HG03439 (cell line): Measurements from ENCODE around the gene CACNA1C.

Experiments
- ATAC-seq: cut with Tn5 transposase; IDR thresholded peaks from one replicate; pipeline ENCODE4 v1.9.1; 2021; ENCODE audit warnings: mild to moderate bottlenecking, moderate library complexity; ENCODE audit not compliant: unreplicated experiment

The CACNA1C gene

DNA sequence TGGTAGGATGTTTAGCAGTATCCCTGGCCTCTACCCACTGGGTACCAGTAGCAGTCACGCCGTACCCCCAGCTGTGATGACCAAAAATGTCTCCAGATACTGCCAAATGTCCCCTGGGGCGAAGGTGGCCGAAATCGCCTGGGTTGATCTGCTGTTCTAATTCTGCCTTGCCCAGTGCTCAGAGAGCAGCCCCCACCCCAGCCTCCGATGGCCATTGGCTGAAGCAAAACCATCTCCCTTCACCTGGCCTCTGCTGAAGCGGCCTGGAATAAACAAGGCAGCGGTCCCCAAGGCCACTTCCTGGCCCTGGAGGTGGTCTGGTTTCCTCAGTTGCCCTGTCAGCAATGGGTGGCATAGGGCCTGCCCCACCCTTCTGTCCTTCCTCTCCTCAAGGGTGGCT is 298.4 kb downstream of the CACNA1C start:
- ATAC-seq: no peak

GRCh38 chr12:2352203-2352602 is 299.4 kb downstream of the CACNA1C start:
- no peak for ATAC-seq

DNA sequence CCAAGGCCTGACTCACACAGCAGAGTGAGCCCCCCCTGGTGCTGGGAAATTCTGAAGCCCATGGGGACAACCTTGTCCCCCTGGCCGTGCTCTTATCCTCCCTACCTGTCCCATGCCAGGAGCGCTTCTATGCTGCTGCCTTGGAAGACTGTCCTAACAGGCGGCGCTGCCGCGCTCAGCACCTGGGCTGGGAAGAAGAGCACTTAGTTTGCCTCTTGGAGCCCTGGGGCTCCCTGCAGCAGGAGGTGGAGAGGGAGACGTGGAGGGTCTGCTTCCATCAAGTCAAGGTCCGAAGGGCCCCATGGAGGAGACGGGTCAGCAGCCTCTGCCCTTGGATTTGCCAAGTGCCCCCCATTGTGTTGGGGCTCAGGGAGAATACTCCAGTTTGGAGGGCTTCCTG is 300.5 kb downstream of the CACNA1C start:
- no peak for ATAC-seq

DNA sequence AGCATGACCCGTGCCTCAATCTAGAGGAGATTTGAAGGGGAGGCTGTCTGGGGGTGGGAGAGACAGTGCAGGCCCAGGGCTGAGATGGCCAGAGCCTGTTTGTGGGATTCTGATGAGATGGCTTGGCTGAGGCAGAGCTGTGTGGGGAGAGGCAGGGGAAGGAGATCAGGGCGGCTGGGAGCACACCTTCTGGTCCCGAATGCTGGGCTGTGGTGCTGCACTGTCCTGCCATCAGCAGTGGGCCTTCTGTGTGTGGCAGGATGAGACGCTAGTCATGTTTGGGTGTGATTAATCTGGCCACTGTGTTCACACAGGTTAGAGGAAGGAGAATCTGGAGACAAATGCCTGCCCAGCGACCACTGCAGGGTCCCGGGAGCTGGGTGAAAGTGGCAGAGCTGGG is 300.9 kb downstream of the CACNA1C start:
- ATAC-seq: no peak

DNA sequence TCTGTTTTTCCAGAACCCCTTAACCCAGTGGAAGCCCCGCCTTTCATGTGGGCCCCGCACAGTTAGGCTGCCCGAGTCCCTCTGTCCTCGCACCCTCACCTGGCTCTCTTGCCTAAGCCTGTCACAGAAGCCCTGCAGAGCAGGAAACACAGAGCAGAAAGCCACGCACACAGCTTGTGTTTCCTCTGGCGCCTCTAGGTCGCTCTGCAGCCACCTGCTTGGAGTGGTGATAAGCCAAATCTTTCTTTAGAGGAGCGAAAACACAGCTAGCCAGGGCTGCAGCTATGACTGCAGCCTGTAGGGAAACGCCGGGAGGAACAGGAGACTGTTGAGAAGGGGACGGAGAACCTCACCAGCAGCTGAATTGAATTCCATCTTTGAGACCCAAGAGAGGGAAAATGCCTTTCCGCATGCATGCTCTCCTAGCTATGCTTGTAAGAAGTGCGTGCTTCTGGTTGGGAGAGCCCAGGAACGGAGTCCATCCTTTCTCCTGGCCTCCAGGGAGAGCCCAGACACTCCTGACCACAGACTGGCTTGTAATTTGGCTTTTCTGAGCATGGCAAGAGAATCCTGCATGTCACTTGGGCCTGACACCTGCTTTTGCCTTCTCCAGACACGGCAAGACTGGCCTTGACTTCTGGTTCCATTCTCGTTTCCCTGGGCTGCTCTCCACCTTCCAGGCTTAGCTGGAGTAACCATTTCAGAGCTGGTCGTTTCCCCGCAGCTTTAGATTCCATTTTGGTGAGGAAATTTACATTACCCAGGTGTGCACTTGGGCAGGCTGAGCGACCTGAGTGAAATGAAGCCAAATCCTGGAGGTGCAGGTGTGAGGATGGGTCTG is 301.6 kb downstream of the CACNA1C start:
- ATAC-seq: no peak

DNA sequence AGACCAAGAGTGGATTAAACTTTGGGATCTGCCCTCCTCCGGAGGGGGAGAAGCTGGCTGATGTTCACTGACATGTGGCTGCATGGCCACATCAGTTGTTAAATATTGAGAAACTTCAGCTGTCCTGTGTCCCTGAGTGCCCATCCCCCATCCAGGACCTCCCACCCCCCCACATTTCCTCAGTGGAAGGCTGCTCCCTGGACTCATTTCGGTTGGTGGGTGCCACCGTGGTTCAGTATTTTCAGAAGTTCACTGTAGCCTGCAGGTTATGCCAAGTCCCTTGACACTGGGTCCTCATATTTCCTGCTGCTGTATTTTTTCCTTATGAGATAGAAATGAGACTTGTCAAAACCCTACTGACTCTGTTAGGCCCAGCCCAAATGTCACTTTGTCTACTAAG is 302.4 kb downstream of the CACNA1C start:
- ATAC-seq: no peak

DNA sequence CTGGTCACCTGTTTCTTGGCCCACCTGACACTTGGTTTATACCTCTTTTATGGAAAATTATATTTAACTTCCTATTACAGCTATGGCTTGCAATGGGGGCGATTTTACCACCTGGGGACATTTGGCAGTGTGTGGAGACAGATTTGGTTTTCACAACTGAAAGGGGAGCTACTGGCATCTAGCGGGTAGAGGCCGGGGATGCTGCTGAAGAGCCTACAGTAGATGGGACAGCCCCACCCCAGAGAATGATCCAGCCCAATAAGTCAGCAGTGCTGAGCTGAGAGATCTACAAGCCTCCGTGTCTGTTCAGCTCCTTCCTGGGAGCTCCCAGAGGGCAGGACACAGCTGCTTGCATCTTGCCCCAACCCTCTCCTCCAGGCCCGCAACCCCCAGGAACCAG is 302.8 kb downstream of the CACNA1C start:
- no peak for ATAC-seq

GRCh38 chr12:2356601-2357125 is 303.9 kb downstream of the CACNA1C start:
- ATAC-seq: no peak

- ATAC-seq: no peak
Measured at GRCh38 chr12:2358986-2359658, 306.3 kb downstream of the CACNA1C start.

DNA sequence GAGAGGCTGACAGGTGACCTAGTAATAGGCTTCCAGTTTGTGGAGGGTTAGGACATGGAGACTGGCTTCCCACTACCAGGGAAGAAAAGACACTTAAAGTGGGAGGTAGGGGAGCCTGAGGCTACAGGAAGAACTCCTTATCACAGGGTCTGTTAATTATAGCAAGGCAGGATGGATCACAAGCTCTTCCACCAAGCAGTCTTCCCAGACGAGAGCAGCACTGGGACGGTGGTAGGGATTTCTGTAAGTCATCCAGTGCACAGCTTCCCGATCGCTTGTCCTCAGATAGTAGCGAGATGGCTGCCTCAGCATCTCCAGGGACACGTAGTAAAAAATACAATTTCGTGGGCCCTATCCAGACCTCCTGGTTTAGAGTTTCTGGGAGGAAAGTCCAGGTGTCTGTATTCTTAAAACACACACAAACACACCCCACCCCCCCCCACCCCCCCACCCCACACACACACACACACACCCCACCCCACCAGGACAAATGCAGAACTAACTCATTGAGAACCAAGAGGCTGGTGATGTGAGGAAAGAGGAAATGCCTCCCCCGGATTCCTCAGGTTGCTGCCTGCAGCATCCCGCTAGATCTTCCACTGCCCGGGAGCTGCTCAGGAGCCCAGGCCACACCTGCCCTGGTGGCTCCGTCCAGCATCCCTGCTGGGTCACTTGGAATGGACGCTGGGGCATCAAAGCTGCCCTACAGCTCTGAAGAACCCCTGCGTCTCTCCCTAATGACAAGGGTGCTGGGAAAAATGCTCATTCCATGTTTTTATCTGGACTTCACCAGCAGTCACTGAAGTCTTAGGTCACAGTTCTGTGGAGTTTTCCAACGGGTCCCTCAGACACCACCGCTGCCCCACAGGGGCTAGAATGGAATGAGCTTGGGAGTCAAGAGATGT is 307.2 kb downstream of the CACNA1C start:
- no peak for ATAC-seq

GRCh38 chr12:2360630-2361170 is 307.9 kb downstream of the CACNA1C start:
- no peak for ATAC-seq

DNA sequence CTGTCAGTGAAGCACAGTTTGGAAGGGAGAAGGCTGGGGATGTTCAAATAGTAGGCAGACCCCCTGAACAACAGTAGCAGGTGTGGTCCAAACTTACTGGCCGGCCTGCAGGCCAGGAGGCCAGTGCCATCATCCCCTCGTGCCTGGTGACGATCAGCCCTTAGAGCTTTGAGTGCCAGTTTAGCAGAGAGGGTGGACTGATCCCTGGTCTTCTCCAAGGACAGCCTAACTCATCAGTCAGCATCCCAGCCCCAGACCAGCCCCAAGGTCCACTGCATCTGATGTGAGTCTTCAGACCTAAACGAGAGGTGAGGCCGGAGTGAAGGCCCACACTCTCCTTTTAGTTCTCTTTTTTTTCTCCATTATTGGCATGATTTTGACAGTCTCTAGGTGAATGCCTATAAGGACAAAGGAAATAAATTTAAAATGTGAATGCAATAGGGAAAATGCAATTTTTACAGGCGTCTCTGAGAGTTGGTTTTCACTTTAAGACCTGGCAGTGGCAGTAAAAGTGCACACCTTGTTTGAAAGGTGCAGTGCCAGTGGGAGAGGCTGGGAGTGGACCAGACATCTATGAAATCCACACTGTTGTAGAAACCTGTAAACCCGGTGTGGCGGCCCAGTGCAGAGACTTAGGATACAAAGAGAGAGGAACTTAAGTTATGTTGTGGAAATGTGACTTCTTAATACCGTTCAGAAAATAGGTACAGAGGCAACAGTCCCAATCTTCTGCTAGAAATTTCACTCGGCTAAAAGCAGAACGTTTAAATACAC is 311.2 kb downstream of the CACNA1C start:
- no peak for ATAC-seq

DNA sequence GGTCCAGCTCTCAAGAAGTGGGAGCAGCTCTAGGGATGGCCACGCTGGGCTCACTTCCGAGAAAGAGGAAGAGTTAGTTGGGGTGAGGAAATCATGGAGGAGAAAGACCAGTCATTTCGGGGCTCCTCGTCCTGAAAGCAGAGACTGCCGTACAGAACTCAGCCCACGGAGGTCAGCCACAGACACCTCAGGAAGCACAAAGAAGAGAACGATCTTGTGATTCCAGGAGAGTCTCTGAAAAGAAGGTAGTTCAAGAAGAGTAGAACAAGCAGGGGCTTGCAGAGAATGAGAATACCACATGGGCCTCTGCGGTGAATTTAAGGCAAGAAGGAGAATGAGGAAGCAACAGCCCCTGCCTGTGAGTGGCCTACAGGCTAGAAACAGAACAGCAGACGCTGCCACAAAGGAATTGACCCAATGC is 311.9 kb downstream of the CACNA1C start:
- ATAC-seq: no peak

GRCh38 chr12:2366711-2367110 is 313.9 kb downstream of the CACNA1C start:
- ATAC-seq: no peak

GRCh38 chr12:2372178-2372577 is 319.4 kb downstream of the CACNA1C start:
- ATAC-seq: no peak

GRCh38 chr12:2372735-2373134 is 319.9 kb downstream of the CACNA1C start:
- no peak for ATAC-seq

DNA sequence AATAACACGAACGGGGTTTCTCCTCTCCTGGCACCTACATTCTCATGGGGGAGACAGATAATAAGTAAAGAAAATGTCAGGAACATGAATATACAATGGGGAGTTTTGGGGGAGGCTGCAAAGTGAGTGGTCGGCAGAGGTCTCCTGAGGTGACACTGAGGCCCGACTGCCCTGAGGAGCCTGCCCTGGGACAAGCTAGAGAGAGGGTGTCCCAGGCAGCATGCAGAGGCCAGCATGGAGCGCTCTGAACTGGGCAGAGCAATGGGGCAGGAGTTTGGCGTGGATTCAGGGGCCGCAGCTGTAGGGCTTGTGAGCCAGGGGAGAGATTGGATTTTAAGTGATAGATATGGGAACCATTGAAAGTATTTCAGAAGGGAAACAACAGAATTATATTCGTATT is 320.5 kb downstream of the CACNA1C start:
- ATAC-seq: no peak

DNA sequence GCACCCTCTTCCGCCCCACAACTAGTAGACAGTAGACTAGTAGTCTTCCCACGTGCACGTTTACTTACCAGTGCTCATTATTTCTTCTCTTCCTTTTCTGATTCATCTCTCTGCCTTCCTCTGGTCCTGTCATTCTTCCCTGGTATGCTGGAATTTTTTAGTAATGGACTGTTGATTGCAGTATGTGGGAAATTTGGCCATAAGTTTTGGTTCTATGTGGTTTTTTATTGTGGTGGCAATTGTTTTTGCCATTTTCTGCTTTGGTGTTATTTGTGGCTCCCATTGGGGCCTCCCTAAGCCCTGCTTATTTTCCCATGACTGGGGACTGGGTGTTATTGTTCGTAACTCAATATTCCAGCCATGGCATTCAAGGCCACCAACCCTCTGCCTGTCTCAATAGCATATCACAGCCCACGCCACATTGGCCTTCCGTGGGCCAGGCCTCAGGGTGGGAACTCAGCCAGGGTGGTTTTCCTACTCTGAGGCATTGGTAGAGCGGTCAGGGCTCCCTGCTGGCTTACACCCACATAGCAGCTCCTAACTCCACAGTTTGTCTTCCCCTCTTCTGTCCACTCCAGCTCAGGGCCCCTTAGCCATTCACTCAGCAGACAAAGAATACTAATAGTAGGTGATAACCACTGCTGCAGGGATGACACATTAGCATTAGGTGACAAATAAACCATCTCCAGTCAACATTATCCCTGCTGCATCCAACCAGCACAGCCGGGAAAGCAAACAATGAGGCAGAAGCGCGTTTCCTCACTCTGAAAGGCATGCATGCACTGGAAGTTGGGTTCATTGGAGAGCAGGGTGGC is 321.5 kb downstream of the CACNA1C start:
- ATAC-seq: no peak

DNA sequence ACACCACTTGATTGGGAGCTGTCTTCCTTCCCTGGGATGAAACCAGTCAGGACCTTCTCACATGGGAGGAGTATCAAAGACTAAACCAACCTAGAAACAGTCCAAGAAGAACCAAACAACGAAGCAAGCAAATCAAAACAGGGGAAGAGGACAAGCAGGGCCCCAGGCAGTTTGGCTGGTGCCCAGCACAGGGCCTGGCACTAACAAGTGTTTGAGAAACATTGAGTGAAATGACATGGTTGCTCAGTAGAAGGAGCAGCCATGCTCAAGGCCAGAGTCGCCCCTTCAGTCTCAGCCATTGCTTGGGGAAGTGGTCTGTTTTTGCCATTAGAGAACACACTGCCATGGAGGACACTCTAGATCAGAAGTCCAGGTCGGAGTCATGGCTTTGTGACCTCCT is 323.1 kb downstream of the CACNA1C start:
- no peak for ATAC-seq
